Frontal cortex (tissue), 4 donors: ENCODE results near the gene DCLK1. TPM values are rescaled to one million over a fixed set of nuclear protein-coding genes. Genes with fewer than 3 reads are reported as not detected.

Experiments
- DNase-seq, 2 donors: peaks; one replicate each; pipeline ENCODE4 v3.0.0; 2012; ENCODE audit warnings: low spot score in 2 of 2
- FAIRE-seq: peaks from 2 replicates; lab custom pipeline; 2012; peaks lifted over from hg19 to GRCh38; lab: Jason Lieb, UNC
- total RNA-seq: library from RNA; depleted of rRNA; stranded (reverse); fragments of >200 nt; gene quantifications from one replicate; pipeline ENCODE4 v1.2.3, GENCODE V29; 2014
- donor health status: control.
- donor health status: control.
- donor health status: control.

The DCLK1 gene
- total RNA-seq, 1 donor from 2014 or later: 263 TPM

DNA sequence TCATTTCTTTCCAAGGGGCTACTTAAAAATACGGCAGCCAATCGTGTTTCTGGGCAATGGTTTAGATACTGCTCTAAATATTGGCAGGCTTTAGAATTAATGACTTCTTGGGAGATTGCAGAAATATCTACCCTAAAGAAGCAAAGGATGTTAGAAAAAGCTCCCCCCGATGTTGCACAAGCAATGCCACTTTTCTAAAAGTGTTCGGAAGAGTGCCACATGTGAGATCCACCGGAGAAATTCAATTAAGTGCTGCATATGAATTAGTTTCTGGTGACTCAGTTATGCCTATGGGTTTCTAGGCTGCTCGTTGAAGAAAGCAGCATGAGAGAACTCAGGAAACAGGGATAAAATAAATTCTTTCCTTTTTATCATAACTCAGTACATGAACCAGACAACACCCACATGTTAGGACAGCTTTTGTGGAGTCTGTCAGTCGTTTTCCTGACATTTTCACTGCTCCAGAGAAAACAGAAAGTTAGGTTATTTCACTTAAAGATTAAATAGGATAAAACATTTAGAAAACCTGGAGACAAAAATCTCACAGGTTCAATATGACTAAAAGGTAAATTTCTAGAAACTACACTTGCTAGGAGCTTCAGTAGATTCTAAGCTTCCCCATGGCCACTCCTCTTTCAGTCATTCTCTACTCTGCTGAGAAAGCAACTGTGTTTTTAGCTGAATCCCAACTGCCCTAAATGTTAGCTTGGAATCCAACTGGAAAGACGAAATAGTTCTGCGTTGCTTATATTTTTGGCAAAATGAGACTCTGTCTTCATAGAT is 244.7 kb downstream of the DCLK1 start:
- DNase-seq (no peak), FAIRE-seq (no peak)

DNA sequence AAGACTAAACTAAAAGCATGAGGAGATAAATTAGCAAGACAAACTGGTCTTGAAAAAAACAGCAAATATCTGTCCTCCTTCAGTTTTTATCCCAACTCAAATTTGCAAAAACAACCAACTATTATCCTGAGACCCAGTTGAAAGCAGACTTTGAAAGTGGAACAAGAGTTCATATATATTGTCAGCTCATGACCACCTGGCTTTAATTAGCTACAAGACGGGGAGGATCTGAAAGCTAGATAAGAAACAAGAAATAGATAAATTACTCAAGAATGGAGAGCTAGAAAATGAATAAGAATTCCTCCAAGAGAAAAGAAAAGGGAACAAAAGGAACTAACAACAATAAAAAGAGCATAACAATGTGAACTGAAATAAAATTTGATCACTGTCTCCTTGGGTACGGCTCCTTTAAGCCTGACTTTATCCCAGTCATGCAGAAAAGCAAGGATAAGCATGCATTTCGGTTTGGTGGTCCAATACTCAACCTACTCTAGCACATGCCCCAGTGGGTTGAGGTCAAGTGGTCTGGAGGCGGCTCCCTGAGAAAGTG is 246.9 kb downstream of the DCLK1 start:
- FAIRE-seq (no peak), DNase-seq (no peak)

DNA sequence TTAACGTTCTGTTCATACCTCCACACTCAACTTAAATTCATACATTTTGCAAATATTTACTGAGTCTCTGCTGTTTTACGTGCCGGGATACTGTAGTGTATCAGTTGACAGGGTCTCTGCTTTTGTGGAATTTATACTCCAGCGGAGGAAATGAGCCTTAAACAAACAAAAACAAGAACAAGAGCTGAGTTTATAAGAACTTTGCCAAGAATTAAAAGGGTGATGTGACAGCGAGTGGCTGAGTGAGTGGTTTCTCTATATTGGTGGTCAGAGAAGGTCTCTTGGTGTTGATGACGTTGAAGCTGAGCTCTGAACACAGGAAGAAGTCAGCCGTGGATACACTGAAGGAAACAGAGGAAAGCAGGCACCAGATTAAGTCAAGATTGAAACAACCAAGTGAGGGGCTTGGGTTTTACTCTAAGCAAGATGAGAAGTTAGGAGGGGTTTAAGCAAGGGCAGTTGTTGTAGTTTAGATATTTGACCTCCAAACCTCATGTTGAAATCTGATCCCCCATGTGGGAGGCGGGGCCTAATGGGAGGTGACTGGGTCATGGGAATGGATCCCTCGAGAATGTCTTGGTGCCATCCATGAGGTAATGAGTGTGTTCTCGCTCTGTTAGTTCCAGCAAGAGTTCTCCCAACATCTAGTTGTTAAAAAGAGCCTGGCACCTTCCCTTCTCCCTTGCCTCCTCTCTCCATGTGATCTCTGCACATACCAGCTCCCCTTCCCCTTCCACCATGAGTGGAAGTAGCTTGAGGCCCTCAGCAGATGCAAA is 248.3 kb downstream of the DCLK1 start:
- DNase-seq (no peak), FAIRE-seq (no peak)

DNA sequence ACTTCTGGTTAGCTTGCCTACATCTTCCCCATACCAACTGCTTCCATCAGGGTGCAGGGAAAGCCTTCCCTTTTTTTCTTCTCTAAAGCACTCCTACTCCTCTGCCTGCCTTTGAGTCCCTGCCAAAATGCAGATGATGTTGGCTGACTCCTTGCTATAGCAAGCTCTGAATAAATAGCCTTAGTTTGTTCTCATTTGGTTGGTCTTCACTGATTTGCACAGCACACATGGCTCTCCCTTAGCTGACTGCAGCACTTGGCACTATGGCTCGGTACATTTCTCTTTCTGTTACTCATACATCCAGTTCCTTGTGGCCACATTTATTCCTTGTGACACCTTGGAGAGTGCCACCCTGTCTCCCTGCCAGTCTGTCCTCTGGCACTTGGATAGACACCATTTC is 249.8 kb downstream of the DCLK1 start:
- no peak for FAIRE-seq

DNA sequence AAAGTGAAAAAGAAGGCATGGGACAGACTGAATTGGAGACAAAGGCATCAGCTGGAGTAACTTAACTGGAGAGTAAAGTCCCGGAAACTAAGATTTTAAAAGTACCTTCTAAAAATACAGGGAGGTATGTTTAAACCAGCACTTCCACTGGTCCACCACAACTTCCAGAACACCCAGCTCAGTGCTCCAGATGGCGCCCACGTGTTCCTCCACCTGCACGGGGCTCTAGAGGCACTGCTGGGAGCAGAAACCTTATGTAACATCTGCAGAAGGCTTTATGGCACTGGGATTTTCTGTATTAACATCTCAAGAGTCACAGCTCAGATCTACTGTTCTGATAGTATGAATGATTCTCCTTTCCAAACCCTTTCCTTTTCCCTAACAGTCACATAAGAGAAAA is 252.1 kb downstream of the DCLK1 start:
- FAIRE-seq (no peak), DNase-seq (no peak)

More for the DNA sequence above, 249.8 kb downstream of the DCLK1 start:
- DNase-seq: no peak

DNA sequence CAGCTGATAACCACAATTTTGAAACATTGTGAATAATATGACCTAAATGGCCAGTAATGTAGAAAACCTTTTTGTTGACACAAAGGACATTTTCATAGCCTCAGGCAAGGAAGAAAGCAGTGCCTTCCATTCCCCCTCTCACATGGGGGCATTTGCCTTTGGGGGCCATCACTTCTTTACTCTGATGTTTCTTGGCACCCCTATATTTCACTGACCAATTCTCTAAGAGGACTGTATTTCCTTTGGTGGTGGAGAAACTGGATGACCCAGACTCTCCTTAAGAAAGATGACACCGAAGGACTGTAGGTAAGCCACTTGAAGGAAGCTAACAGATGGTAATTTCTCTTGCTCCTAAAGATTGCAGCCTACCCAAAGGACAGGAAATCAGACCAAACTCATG is 254.6 kb downstream of the DCLK1 start:
- DNase-seq (no peak), FAIRE-seq (no peak)

DNA sequence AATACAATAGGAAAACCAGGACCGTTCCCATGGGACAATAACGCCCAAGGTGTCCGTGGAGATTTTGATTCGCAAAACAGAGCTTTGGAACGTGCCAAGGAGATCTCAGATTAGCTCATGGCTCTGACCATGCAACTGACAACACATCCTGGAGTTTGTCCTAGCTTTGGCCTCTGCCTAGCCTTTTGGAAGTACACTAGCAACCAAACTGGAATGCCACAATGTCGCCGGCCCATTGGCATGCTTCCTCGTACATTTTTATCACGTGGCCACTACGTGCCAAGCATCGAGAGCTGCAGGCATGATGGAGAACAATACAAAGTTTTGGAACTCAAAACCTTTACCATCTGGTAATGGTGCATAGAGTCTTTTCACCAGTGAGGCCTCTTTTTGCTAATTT is 256.5 kb downstream of the DCLK1 start:
- DNase-seq (no peak), FAIRE-seq (no peak)

DNA sequence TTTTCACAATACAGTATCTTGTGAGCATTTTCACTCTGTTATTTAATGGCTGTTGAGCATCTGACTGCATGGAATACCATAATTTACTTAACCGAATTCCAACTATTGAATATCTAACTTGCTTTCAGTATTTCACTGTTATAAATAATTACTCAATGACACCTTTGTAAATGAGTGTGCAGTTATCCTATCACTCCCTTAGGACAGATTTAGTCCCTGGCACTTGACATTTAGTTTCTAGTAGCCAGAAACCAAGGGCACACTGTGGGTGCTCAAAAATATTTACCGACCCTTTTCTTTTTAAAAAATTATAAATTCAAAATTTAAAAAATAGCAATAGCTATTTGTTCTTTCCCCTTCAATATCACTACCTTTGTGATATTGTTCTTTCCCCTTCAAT is 258.8 kb downstream of the DCLK1 start:
- no peak for DNase-seq

DNA sequence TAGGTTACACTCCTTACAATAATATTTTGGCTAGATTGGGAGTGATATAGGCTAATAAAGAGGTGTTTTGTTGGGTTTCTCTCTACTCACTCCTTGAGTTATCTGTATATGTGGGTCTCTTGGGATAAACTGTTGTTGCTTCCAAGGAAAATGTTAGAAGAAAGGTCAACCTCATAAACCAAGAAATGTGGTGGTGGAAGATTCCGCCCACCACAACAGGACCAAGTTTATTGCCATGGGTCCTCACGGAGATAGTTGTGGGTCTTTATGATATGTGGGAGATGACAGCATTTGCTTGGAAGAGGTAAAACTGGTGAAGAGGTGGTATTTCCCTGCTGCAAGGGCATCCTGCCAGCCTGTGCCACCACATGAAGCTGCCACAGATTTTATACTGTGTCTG is 259.6 kb downstream of the DCLK1 start:
- DNase-seq (no peak), FAIRE-seq (no peak)

More for the DNA sequence above, 258.8 kb downstream of the DCLK1 start:
- no peak for FAIRE-seq

DNA sequence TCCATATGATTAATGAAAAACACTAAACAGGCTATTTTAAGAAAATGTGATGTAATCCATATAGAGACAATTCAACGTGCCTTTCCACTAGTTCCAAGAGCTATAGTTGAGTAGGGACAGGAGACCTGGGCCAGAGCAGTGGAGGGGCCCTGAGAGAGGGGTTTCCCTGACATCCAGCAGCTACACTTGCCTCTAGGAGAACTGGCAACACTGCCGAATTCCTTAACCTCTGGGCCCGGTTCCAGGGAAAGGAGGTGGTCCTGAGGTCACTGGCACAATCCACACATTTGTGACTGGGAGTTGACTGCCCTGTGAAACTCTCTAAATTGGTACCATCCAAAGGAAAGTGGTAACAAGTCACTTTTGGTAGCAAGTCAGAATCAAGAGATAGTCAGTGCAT is 264.4 kb downstream of the DCLK1 start:
- FAIRE-seq (no peak), DNase-seq (no peak)

DNA sequence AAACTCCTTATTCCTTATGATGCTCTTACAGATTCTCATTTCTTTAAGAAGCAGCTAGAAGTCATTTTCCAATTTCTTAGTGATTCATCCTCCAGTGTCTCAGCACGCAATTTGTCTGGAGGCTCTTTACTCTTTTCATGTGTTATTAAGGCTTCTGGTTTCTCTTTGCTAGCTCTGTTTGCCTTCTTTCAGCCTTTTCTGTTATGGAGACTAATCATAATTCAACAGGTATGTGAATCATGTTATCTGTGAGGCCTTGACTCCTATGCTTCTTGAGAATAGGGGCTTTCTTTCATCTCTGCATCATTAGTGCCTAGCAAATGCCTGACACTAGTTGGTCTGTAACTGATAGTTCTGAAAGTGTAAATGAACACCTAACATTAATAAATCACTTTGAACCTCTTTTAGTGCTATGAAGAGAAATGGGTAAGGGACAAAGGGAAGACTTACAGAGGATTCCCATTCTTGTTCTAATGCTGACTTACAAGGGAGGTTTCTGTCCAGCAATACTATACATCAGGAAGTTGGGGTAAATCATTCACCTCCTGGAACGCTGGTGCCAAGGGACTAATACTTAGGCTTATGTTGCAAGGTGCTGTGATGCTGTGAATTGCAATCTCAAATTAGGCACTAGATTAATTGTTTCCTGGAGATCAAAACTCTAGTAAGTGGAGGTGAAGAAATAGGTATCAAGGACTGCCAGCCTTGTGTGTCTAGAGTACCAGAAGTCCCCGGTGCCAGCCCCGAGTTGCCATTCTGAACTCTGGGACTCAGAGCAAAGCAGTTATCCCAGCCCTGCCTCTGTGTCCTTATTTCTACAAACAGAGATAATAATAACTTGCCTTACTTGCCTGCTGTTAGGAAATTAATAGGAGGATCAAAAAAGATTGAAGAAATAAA is 265.6 kb downstream of the DCLK1 start:
- DNase-seq: no peak
- no peak for FAIRE-seq

DNA sequence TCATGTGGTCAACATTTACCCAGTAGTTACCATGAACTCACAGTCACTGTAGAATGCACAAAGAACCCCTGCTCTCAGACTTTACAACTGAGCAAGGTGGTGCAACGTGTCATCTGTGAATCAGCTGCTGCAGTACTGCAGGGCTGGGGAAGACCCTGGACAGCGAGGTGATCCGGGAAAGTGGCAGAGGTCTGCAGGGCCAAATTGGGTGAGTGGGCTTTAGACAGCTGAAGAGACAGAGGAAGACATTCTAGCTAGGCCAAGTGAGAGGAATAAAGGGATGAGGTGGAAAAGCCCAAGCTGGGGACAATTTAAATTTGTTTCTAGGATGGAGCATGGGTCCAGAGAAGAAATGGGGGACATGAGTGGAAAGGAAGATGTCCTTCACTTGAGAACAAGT is 270.5 kb downstream of the DCLK1 start:
- DNase-seq (no peak), FAIRE-seq (no peak)

DNA sequence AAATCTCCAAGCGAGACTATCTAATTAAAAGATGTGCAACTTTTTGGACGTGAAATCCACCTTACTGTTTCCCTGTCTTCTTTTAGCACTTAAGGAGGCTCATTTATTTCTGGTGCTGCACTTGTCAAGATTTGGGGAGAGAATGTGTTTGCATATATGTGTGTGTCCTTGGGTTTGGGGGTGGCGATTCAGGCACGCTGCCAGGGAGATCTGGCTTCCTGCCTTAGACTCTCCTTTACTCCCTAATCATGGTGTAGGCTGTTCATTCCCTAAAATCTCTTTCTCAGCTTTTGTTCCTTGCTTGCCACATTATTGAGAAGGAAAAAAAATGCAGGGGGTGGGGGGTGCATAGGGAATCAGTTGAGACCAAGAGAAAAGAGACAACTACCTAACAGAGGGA is 271.2 kb downstream of the DCLK1 start:
- FAIRE-seq (no peak), DNase-seq (no peak)

DNA sequence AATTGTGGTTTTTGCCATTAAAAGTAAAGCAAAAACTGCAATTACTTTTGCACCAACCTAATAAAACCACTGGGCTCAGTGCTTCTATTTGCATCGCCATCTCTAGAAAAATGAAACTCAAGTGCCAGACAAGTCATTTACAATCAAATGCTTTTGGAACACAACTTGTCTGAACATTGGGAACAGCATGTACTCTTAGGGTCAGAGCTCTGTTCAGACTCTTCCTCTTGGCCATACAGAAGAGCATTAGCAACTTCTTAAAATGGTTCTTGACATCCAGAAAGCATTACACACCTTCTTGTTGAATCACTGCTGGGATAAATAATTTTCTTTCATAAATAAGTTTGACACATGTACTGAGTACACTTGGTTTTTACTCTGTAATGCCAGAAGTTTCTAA is 272.5 kb downstream of the DCLK1 start:
- FAIRE-seq (no peak), DNase-seq (no peak)

DNA sequence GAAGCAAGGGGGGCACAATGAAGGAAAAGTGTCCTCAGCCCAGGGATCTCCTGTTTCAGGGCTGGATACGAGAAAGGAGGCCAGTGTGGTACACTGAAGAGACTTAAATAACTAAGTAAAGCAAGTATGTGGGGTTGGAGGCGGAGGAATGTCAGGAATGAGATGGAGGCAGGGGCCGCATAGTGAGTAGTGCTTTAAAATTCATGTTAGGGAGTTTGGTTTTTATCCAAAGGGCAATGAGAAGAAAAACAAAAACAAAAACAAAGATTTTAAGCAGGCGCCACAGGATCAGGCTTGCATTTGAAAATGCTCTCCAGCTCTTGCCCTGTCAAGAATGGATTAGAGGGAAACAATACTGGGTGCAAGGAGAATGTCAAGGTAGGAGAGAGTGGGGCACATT is 273.4 kb downstream of the DCLK1 start:
- DNase-seq (no peak), FAIRE-seq (no peak)

DNA sequence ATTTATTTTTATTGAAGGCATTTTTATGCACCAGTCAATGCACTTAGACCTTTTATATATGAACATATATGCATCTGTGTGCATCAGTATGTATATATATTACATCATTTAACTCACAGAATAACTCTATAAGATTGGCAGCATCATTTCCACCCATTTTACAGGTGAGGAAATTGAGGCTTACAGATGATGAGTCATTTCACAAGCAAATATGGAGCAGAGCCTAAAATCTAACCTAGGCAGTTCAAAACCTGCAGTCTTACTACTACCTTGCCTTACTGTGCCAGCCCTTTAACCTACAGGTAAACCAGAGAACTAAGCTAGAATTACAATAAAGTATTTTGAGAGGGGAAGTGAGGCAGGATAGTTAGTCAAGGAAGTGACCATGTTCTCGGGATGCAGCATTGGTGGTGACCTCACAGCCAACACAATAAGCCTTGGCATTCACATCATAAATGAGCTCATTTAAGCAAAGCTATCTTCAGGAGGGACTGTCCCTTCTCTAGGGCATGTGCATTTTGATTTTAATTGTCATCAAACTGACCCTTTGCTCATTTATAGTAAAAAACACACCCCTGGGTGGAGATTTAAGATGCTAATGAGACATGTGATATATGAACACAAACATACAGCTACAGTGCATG is 274.3 kb downstream of the DCLK1 start:
- DNase-seq (no peak), FAIRE-seq (no peak)

DNA sequence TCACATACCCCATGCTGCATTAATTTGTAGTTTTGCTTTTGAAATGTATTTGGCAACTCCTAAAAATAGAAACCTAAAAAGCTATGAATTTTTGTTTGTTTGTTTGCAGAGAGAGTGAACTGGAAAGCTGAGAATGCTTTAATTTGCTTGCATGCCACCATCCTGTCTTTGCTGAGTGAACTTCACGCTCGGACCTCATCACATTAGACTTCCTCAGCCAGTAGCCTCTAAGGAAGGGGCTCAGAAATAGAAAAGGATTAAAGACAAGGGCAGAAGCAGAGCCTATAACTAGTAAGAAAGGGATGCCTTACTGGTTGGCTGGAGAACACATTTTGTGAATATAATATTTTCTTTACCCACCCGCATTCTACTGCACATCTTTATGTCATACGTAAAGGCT is 275.1 kb downstream of the DCLK1 start:
- no peak for FAIRE-seq
- DNase-seq: no peak

DNA sequence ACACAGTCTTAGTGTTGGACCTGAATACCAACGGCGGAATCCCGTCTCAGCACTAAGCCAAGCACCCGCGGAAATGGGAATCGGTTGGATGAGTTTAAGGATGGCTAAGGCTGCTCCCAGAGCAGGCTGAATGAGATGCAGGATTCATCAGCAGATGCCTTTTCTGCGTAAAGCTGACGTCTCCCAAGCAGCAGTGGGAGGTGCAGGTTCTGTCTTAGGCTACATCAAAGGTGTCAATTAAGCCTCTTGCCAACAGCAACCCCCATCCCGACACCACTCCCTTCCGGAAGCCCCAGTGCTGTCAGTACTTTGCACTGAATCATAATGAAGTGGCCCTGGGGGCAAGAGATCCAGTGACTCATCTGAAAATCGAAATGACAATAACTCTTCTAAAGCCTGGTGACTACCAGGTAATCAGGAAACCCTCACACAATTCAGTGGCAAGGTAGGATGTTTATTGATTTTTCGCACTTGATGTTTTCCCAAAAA is 275.6 kb downstream of the DCLK1 start:
- peak in 1 of 2 donors; percentile 24 for DNase-seq
- no peak for FAIRE-seq

DNA sequence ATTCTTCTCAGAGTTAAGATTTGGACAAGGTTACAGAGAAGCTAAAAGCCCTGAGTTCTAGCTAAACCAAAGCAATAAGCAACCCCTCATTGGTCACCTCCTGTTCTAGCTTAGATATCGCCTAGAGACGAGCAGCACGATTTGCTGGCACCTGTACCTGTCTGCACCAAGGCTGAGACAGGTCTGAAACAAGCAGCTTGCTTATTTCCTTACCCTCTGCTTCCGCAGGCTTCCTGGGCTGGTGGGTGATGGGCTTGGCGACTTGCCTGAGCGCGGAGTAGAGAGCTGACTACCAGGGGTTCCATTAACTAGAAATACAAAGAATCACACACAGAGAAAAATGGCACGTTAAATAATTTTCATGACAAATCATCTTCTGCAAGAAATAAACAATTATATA is 276.9 kb downstream of the DCLK1 start:
- FAIRE-seq (no peak), DNase-seq (no peak)

DNA sequence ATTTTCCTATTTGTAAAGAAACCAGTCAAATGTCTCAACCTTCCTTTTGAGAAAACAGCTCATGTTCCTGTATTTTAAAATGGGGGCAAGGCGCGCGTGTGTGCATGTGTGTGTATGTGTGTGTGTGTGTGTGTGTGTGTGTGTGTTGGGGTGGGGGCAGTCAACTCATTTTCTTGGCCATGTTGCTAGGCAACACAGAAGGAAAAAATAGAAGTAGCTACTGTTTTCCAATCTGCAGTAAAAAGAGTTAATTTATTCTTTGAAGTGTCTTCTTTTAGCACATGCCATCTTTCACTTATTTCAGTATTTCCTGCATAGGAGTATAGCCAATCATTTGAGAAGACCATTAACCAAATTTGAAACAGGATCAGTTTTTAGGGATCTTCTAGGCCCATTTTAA is 279.3 kb downstream of the DCLK1 start:
- DNase-seq: no peak
- FAIRE-seq: no peak
